Tibial nerve (tissue), 4 donors: ENCODE data around the gene MYB.

Source experiments
- EP300 ChIP-seq, 2 donors: sonication (generic); formaldehyde crosslinking; IDR thresholded peaks; one replicate each; pipeline ENCODE4 v1.6.1; 2017; ENCODE audit warnings: antibody characterized with exemption in 2 of 2, mild to moderate bottlenecking in 1 of 2
- POLR2A ChIP-seq, 2 donors: fragments of 450-650 bp; IDR thresholded peaks; one replicate each; pipeline ENCODE4 v1.6.1; 2017; ENCODE audit warnings: antibody characterized with exemption in 2 of 2, mild to moderate bottlenecking in 2 of 2, moderate library complexity in 2 of 2
- TF ChIP-seq, protein P1 (sequence below), 5 experiments: fragments of 200-600 bp in 3 of 5; fragments of 450-650 bp in 2 of 5; sonication (generic) in 3 of 5; IDR thresholded peaks; one replicate each; pipeline ENCODE4 v1.5.1; 2016 to 2019; ENCODE audit warnings: antibody characterized with exemption in 5 of 5, mild to moderate bottlenecking in 3 of 5, moderate library complexity in 2 of 5

DNA sequence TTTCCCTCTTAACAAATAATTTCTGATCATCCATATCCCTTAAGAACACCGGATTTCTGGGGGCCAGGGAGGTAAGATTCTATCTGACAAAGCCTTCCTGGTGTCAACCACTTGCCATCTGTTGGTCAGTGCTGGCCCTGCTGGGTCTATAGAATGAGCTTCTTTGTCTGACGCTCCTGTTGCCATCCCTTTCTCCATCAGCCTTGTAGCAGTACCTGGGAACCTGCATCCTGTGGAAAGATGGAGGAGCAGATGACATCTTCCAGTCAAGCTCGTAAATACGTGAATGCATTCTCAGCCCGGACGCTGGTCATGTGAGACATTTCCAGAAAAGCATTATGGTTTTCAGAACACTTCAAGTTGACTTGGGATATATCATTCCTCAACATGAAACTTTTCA lies 36.6 kb downstream of the MYB start:
- TF ChIP-seq, protein P1, sequence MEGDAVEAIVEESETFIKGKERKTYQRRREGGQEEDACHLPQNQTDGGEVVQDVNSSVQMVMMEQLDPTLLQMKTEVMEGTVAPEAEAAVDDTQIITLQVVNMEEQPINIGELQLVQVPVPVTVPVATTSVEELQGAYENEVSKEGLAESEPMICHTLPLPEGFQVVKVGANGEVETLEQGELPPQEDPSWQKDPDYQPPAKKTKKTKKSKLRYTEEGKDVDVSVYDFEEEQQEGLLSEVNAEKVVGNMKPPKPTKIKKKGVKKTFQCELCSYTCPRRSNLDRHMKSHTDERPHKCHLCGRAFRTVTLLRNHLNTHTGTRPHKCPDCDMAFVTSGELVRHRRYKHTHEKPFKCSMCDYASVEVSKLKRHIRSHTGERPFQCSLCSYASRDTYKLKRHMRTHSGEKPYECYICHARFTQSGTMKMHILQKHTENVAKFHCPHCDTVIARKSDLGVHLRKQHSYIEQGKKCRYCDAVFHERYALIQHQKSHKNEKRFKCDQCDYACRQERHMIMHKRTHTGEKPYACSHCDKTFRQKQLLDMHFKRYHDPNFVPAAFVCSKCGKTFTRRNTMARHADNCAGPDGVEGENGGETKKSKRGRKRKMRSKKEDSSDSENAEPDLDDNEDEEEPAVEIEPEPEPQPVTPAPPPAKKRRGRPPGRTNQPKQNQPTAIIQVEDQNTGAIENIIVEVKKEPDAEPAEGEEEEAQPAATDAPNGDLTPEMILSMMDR (IDR thresholded peaks at IDR 0.05): no peak
- TF ChIP-seq POLR2A (IDR thresholded peaks at IDR 0.05) (no peak), EP300 (IDR thresholded peaks at IDR 0.05) (no peak)
